ENCODE measurements around the gene NOX4.
"Not testable (repeated sequence)": the region's sequence is repeated elsewhere in the genome, so short reads cannot be mapped to it uniquely, and the experiment has no call there.

NOX4 gene

GRCh38 chr11:89484896-89485295 is 6.3 kb downstream of the NOX4 start:
- no peak for DNase-seq
- in situ Hi-C loops (cut with HindIII; ENCODE audit: low pct_ligation_motif_present, low pct_unique_long_range_greater_than_20kb, low sequenced_read_pairs): no loop called here

- peak; percentile 2 for DNase-seq
- in situ Hi-C loops (cut with HindIII; ENCODE audit: low pct_ligation_motif_present, low pct_unique_long_range_greater_than_20kb, low sequenced_read_pairs): no loop called here
Observed at GRCh38 chr11:89477175-89477574, 14.0 kb downstream of the NOX4 start.

- no peak for DNase-seq
- in situ Hi-C loops (cut with HindIII; ENCODE audit: low pct_ligation_motif_present, low pct_unique_long_range_greater_than_20kb, low sequenced_read_pairs): no loop called here
Observed at GRCh38 chr11:89463266-89463780, 27.9 kb downstream of the NOX4 start.

- DNase-seq: no peak
Observed at GRCh38 chr11:89458716-89459115, 32.5 kb downstream of the NOX4 start.

GRCh38 chr11:89457190-89457589 is 34.0 kb downstream of the NOX4 start:
- DNase-seq: no peak
- in situ Hi-C loops (cut with HindIII; ENCODE audit: low pct_ligation_motif_present, low pct_unique_long_range_greater_than_20kb, low sequenced_read_pairs): no loop called here

More at GRCh38 chr11:89458716-89459115, 32.5 kb downstream of the NOX4 start:
- in situ Hi-C loops (cut with HindIII; ENCODE audit: low pct_ligation_motif_present, low pct_unique_long_range_greater_than_20kb, low sequenced_read_pairs): no loop called here

GRCh38 chr11:89456681-89457080 is 34.5 kb downstream of the NOX4 start:
- in situ Hi-C loops (cut with HindIII; ENCODE audit: low pct_ligation_motif_present, low pct_unique_long_range_greater_than_20kb, low sequenced_read_pairs): no loop called here

GRCh38 chr11:89452780-89453179 is 38.4 kb downstream of the NOX4 start:
- in situ Hi-C loops (cut with HindIII; ENCODE audit: low pct_ligation_motif_present, low pct_unique_long_range_greater_than_20kb, low sequenced_read_pairs): no loop called here
- no peak for DNase-seq

More at GRCh38 chr11:89456681-89457080, 34.5 kb downstream of the NOX4 start:
- DNase-seq: no peak

- in situ Hi-C loops (cut with HindIII; ENCODE audit: low pct_ligation_motif_present, low pct_unique_long_range_greater_than_20kb, low sequenced_read_pairs): no loop called here
- no peak for DNase-seq
Observed at GRCh38 chr11:89447845-89448244, 43.3 kb downstream of the NOX4 start.

GRCh38 chr11:89443361-89444322 is 47.5 kb downstream of the NOX4 start:
- in situ Hi-C loops (cut with HindIII; ENCODE audit: low pct_ligation_motif_present, low pct_unique_long_range_greater_than_20kb, low sequenced_read_pairs): no loop called here
- DNase-seq: no peak

- in situ Hi-C loops (cut with HindIII; ENCODE audit: low pct_ligation_motif_present, low pct_unique_long_range_greater_than_20kb, low sequenced_read_pairs): no loop called here
- DNase-seq: no peak
Observed at GRCh38 chr11:89442801-89443200, 48.4 kb downstream of the NOX4 start.

GRCh38 chr11:89441606-89442005 is 49.6 kb downstream of the NOX4 start:
- no peak for DNase-seq
- in situ Hi-C loops (cut with HindIII; ENCODE audit: low pct_ligation_motif_present, low pct_unique_long_range_greater_than_20kb, low sequenced_read_pairs): no loop called here

GRCh38 chr11:89437317-89437716 is 53.9 kb downstream of the NOX4 start:
- in situ Hi-C loops (cut with HindIII; ENCODE audit: low pct_ligation_motif_present, low pct_unique_long_range_greater_than_20kb, low sequenced_read_pairs): no loop called here

GRCh38 chr11:89436071-89436470 is 55.1 kb downstream of the NOX4 start:
- in situ Hi-C loops (cut with HindIII; ENCODE audit: low pct_ligation_motif_present, low pct_unique_long_range_greater_than_20kb, low sequenced_read_pairs): no loop called here
- DNase-seq: no peak

More at GRCh38 chr11:89437317-89437716, 53.9 kb downstream of the NOX4 start:
- DNase-seq: no peak

- no peak for DNase-seq
- in situ Hi-C loops (cut with HindIII; ENCODE audit: low pct_ligation_motif_present, low pct_unique_long_range_greater_than_20kb, low sequenced_read_pairs): no loop called here
Observed at GRCh38 chr11:89433278-89433677, 57.9 kb downstream of the NOX4 start.

GRCh38 chr11:89432182-89432581 is 59.0 kb downstream of the NOX4 start:
- DNase-seq; in situ Hi-C loops (cut with HindIII; ENCODE audit: low pct_ligation_motif_present, low pct_unique_long_range_greater_than_20kb, low sequenced_read_pairs): not testable (repeated sequence)

- in situ Hi-C loops (cut with HindIII; ENCODE audit: low pct_ligation_motif_present, low pct_unique_long_range_greater_than_20kb, low sequenced_read_pairs); DNase-seq: not testable (repeated sequence)
Observed at GRCh38 chr11:89426501-89426900, 64.7 kb downstream of the NOX4 start.

- DNase-seq: no peak
- in situ Hi-C loops (cut with HindIII; ENCODE audit: low pct_ligation_motif_present, low pct_unique_long_range_greater_than_20kb, low sequenced_read_pairs): no loop called here
Observed at GRCh38 chr11:89421718-89422117, 69.5 kb downstream of the NOX4 start.

- no peak for DNase-seq
- in situ Hi-C loops (cut with HindIII; ENCODE audit: low pct_ligation_motif_present, low pct_unique_long_range_greater_than_20kb, low sequenced_read_pairs): no loop called here
Observed at GRCh38 chr11:89420981-89421380, 70.2 kb downstream of the NOX4 start.

GRCh38 chr11:89416961-89417360 is 74.2 kb downstream of the NOX4 start:
- in situ Hi-C loops (cut with HindIII; ENCODE audit: low pct_ligation_motif_present, low pct_unique_long_range_greater_than_20kb, low sequenced_read_pairs): no loop called here
- no peak for DNase-seq

- DNase-seq; in situ Hi-C loops (cut with HindIII; ENCODE audit: low pct_ligation_motif_present, low pct_unique_long_range_greater_than_20kb, low sequenced_read_pairs): not testable (repeated sequence)
Observed at GRCh38 chr11:89411112-89411511, 80.1 kb downstream of the NOX4 start.
